Muscle layer of colon (tissue), 2 donors: ENCODE data around the gene PRRC2A.

Experiments
- H3K27ac ChIP-seq: one replicate; pipeline ENCODE4 v1.7.0; 2013; ENCODE audit warnings: low read depth, mild to moderate bottlenecking, low read length, moderate library complexity
- H3K27me3 ChIP-seq, 2 donors: one replicate each; pipeline ENCODE4 v1.7.0; 2013; ENCODE audit warnings: low read length in 2 of 2, mild to moderate bottlenecking in 2 of 2; ENCODE audit not compliant: insufficient read depth in 2 of 2, control insufficient read depth in 1 of 2
- H3K36me3 ChIP-seq: one replicate; pipeline ENCODE4 v1.7.0; 2013; ENCODE audit warnings: mild to moderate bottlenecking, low read length; ENCODE audit not compliant: insufficient read depth
- H3K4me1 ChIP-seq: one replicate; pipeline ENCODE4 v1.7.0; 2013; ENCODE audit warnings: mild to moderate bottlenecking, low read length; ENCODE audit not compliant: insufficient read depth
- H3K4me3 ChIP-seq, 2 donors: one replicate each; pipeline ENCODE4 v1.7.0; 2013; ENCODE audit warnings: low read length in 2 of 2, low read depth in 1 of 2, mild to moderate bottlenecking in 1 of 2, moderate library complexity in 1 of 2
- H3K9ac ChIP-seq: one replicate; pipeline ENCODE4 v1.7.0; 2013; ENCODE audit warnings: low read length
- H3K9me3 ChIP-seq: one replicate; pipeline ENCODE4 v1.7.0; 2013; ENCODE audit warnings: mild to moderate bottlenecking, low read length
- donor health status: abdominal sarcoma.
- donor health status: Adenocarcinoma of cecum.

Gene PRRC2A

GRCh38 chr6:31615748-31616147 lies 4.8 kb upstream of the PRRC2A start:
- H3K27me3 ChIP-seq, result no peaks in the 10 kb centered on the region
- H3K4me3 ChIP-seq, result no peak overlapping the region
- no peak overlapping the region for H3K9ac ChIP-seq
- no peaks in the 10 kb centered on the region for H3K9me3 ChIP-seq
- peak overlapping the region; percentile 19 for H3K27ac ChIP-seq
- no peaks in the 10 kb centered on the region for H3K4me1 ChIP-seq
- no peaks in the 10 kb centered on the region for H3K36me3 ChIP-seq

- Histone ChIP-seq H3K27me3 (no peaks in the 10 kb centered on the region), H3K4me3 (no peak overlapping the region), H3K27ac (no peak overlapping the region), H3K9me3 (no peaks in the 10 kb centered on the region), H3K4me1 (peaks cover 8% of the 10 kb centered on the region), H3K36me3 (no peaks in the 10 kb centered on the region), H3K9ac (no peak overlapping the region)
These were observed 3.5 kb upstream of the PRRC2A start for GRCh38 chr6:31617010-31617409.

DNA sequence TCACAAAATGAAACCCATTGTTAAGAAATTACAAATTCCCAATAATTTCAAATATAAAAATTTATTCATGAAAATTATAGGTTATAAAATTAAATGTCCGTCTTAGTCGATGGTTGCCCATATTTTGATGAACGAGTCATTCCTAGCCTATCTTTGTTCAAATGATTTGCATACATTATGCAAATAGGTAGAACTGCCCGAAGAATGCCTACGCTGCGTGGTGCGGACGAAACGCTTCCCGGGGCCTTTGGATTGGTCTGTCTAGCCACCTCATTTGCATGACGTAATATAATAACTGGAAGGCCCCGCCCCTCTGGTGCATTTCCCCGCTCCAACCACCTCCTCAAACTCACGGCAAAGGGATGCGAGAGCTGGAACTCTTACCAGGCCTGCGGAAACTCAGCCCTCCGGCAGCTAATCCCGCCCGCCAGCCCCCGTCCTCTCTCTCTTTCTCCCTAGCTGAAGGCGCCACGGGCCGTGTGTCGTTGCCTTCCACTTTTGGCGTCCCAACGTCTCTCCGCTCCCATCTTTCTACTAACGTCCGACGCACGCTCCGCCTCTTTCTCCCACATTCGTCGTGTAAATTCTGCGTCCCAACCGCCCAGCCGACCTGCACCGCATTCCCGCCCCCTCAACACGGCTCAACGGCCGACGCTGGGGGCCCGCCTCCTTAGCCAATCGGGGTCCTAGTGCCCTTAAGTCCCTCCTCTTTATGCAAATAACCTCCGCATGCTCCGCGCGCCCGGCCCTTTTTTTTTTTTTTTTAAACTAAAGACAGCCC lies 520 bp upstream of the PRRC2A start:
- Histone ChIP-seq H3K9me3 (no peaks in the 10 kb centered on the region), H3K9ac (peak overlapping the region; percentile 65), H3K36me3 (peaks cover 19% of the 10 kb centered on the region), H3K4me1 (peaks cover 18% of the 10 kb centered on the region), H3K4me3 (peak overlapping the region; percentile 58 to 64), H3K27me3 (no peaks in the 10 kb centered on the region), H3K27ac (peak overlapping the region; percentile 94)

GRCh38 chr6:31621320-31621939 lies 915 bp downstream of the PRRC2A start:
- Histone ChIP-seq H3K4me3 (peak overlapping the region; percentile 60 to 89), H3K27ac (peak overlapping the region; percentile 80), H3K9me3 (no peaks in the 10 kb centered on the region), H3K9ac (peak overlapping the region; percentile 99), H3K27me3 (no peaks in the 10 kb centered on the region), H3K36me3 (peaks cover 33% of the 10 kb centered on the region), H3K4me1 (peaks cover 18% of the 10 kb centered on the region)

DNA sequence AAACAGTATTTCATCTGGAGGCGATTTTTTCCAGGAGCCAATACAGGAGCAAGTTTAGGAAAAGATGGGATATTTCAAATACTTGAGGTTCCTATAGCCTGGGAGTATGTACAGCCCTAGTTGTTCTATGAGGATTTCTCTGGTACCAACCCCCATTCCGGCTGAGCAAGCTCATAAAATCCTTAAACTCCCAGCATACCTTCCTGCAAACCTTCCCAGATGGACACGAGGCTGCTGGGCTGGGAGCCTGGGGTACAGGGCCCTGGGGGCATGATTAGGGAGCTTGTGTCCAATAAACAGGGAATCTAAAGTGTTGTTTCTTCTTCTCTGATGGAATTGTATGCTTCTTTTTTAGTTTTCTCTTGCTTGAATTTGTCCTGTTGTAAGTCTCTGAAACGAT lies 1.5 kb downstream of the PRRC2A start:
- Histone ChIP-seq H3K4me1 (peaks cover 18% of the 10 kb centered on the region), H3K27me3 (no peaks in the 10 kb centered on the region), H3K27ac (peak overlapping the region; percentile 80), H3K9me3 (no peaks in the 10 kb centered on the region), H3K9ac (peak overlapping the region; percentile 99), H3K36me3 (peaks cover 39% of the 10 kb centered on the region), H3K4me3 (peak overlapping the region; percentile 60 to 89)

GRCh38 chr6:31622684-31623091 lies 2.2 kb downstream of the PRRC2A start:
- H3K27me3 ChIP-seq, result no peaks in the 10 kb centered on the region
- no peak overlapping the region for H3K9ac ChIP-seq
- peaks cover 46% of the 10 kb centered on the region for H3K36me3 ChIP-seq
- peak overlapping the region; percentile 80 for H3K27ac ChIP-seq
- no peaks in the 10 kb centered on the region for H3K9me3 ChIP-seq
- peaks cover 18% of the 10 kb centered on the region for H3K4me1 ChIP-seq
- H3K4me3 ChIP-seq, result peak overlapping the region in 1 of 2 donors; percentile 20

GRCh38 chr6:31624070-31624469 lies 3.6 kb downstream of the PRRC2A start:
- Histone ChIP-seq H3K4me1 (peaks cover 18% of the 10 kb centered on the region), H3K9ac (no peak overlapping the region), H3K36me3 (peaks cover 58% of the 10 kb centered on the region), H3K4me3 (no peak overlapping the region), H3K27ac (no peak overlapping the region), H3K9me3 (no peaks in the 10 kb centered on the region), H3K27me3 (no peaks in the 10 kb centered on the region)

- no peak overlapping the region for H3K4me3 ChIP-seq
- H3K27me3 ChIP-seq, result no peaks in the 10 kb centered on the region
- peaks cover 85% of the 10 kb centered on the region for H3K36me3 ChIP-seq
- peaks cover 10% of the 10 kb centered on the region for H3K4me1 ChIP-seq
- no peak overlapping the region for H3K9ac ChIP-seq
- H3K9me3 ChIP-seq, result no peaks in the 10 kb centered on the region
- no peak overlapping the region for H3K27ac ChIP-seq
These were observed 6.4 kb downstream of the PRRC2A start for GRCh38 chr6:31626952-31627351.

- Histone ChIP-seq H3K27me3 (no peaks in the 10 kb centered on the region), H3K27ac (no peak overlapping the region), H3K9me3 (no peaks in the 10 kb centered on the region), H3K4me3 (no peak overlapping the region), H3K9ac (no peak overlapping the region), H3K36me3 (peaks cover 93% of the 10 kb centered on the region), H3K4me1 (peaks cover 2% of the 10 kb centered on the region)
These were observed 7.3 kb downstream of the PRRC2A start for GRCh38 chr6:31627690-31628287.

- Histone ChIP-seq H3K36me3 (peaks cover 96% of the 10 kb centered on the region), H3K27me3 (no peaks in the 10 kb centered on the region), H3K4me3 (no peak overlapping the region), H3K9ac (no peak overlapping the region), H3K9me3 (no peaks in the 10 kb centered on the region), H3K4me1 (no peaks in the 10 kb centered on the region), H3K27ac (no peak overlapping the region)
These were observed 8.5 kb downstream of the PRRC2A start for GRCh38 chr6:31629014-31629413.

DNA sequence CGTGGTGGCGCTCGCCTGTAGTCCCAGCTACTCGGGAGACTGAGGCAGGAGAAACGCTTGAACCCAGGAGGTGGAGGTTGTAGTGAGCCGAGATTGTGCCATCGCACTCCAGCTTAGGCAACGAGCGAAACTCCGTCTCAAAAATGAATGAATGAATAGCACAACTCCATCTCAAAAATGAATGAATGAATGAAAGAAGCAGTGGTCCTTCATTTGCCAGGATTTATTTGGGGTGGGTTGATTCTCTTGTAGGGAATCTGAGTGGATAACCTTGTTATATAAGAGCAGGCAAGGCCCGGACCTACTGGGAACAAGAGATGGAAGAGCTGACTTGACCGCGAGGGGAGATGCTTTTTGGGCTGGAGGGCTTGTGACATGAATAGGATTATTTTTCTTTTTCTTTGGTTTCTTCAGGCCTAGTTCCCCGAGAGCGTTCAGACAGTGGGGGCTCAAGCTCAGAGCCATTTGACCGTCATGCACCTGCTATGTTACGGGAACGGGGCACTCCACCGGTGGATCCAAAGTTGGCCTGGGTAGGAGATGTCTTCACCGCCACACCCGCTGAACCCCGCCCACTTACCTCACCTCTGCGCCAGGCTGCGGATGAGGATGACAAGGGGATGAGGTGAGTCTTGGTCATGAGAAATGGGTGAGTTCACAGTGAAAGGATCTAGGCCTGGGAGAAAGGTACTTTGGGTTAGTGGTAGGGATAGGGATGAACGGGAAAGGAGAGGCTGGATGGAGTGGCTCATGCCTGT lies 9.8 kb downstream of the PRRC2A start:
- no peak overlapping the region for H3K27ac ChIP-seq
- no peaks in the 10 kb centered on the region for H3K4me1 ChIP-seq
- no peaks in the 10 kb centered on the region for H3K27me3 ChIP-seq
- no peaks in the 10 kb centered on the region for H3K9me3 ChIP-seq
- no peak overlapping the region for H3K4me3 ChIP-seq
- peaks cover 96% of the 10 kb centered on the region for H3K36me3 ChIP-seq
- H3K9ac ChIP-seq, result no peak overlapping the region
